GM21723 (cell line): ENCODE data around the gene TMEM170B.

ENCODE experiments used
- ATAC-seq: cut with Tn5 transposase; IDR thresholded peaks from one replicate; pipeline ENCODE4 v1.9.1; 2021; ENCODE audit warnings: mild to moderate bottlenecking, moderate library complexity; ENCODE audit not compliant: unreplicated experiment

Gene TMEM170B

DNA sequence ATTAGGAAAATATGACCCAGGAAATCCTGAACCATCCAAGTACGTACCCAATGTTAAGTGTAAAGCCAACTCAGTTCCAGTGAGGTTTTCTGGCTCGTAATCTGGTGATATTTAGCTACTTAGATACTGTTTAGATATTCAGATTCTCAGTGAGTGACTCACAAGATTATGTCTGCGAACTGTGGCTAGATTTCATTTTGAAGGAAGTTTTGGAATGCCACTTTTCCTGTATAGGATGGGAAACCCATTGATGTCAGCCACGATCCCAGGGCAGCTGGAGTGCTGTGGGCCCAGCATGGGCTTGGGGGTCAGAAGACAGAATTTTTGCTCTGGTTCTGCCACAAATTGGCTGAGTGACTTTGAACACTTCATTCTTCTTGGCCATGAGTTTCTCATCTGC is 76.3 kb downstream of the TMEM170B start:
- no peak for ATAC-seq

DNA sequence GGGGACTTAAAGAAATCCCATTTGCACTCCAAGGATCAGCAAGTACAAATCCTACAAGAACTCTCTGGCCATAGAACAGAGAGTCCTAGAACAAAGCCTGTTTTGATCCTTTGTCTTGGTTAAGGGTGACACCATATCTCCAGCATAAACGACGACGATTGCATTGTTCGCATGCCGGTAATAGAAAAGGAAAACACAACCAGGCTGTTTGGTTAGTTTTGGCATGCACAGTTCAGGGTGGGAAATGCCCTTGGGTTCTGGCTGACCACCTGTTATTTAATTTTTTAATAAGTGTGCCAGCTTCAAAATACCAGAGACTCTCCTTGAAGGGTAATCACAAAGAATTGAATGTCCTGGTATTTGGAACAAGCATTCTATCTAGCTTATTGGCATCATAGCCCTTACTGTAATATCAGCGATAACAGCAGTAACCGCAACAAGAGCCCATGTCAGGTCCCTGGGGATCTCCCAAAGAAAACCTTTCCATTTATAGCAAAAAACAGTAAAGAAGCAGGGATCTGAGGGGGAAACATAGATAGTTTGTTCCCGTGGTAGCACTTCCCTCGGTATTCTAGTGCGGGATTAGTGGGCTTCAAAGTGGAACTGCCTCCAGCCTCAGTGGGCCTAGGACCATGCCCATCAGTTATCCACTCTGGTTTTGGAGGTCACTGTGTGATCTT is 77.1 kb downstream of the TMEM170B start:
- no peak for ATAC-seq

DNA sequence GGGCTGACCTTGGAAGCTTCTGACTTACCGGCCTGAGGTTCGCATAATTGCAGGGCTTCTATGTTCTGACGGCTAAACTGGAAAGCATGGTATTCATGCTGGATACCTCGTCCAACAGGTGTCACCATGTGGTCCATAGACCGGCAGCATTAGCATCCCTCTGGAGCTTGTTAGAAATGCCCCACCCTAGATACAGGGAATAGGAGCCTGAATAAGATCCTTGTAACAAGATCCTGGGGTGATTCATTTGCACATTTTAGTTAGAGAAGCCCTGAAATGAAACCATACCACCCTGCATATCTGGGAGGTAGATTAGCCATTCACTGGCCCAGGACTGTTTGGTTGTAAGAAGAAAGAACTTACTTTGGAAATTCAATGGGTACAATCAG is 77.7 kb downstream of the TMEM170B start:
- ATAC-seq = no peak

DNA sequence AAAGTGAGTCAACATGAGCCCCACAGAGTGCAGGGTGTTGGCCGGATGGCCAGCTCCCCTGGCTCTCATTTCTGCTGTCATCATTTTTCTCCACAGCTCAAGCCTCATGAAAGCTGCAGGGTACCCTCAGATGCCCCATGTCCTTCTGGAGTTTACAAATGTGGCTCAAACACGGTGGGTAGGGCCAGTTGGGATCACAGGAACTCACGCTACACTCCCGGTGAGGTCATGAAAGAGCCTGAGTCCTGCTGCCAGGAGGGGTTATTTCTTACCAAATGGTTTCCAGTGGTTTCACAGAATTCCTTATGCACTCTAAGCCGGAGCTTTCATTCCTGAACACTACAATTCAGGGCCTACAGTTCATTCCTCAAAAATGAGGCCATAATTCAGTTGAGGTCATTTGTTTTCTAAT is 78.7 kb downstream of the TMEM170B start:
- ATAC-seq = no peak

DNA sequence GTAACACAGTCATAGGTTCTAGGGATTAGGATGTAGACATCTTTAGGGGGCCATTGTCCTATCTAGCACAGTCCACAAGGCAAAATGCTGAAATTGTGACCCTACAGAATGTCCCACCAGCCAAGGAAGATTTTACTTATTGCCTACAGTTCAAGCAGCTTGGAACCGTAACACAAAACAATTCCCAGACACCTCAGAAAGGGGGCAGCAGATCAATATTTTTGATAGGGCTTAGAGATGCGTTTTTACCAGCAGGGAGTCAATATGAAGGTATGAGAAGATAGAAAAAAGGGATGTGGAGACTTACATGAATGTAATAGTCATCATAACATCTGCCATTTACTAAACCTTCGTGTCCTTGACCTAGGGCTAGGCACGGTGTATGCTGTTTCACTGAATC is 81.0 kb downstream of the TMEM170B start:
- ATAC-seq = no peak

DNA sequence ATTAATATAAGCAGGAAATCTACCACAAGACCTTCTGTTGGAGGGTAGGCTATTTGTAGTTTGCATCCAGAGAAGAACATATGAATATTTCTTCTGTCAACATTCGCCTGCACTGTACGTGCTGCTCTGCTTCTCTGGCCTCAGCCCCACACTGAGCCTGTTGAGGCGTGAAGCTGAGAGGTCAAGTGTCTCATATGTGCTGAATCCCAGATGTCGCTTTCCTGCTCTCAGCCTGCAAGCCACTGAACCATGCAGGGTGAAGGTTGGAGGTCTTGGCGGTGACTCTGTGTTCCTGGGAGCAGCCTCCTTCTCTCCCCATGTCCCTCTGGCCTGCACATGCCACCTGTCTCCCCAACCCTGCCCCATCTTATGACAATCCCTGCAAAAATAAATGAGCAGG is 83.6 kb downstream of the TMEM170B start:
- ATAC-seq = no peak

DNA sequence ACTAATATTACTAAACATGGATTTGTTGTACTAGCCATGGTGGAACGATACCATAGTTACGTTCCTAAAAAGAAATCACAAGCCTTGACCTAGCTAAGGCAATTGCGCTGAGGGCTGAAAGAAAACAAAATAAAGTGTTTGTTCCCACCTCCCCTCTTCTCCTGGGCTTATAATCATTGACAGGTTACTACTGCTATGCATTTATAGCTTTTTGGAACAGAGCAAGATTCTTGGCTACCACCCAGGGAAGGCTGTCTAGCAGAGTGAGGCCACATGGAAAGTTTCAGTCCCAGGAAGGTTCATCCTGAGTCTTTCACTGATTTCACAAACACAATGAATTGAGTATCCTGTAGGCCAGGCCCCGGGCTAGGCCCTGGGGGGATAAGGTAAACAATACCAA is 84.6 kb downstream of the TMEM170B start:
- ATAC-seq = no peak

DNA sequence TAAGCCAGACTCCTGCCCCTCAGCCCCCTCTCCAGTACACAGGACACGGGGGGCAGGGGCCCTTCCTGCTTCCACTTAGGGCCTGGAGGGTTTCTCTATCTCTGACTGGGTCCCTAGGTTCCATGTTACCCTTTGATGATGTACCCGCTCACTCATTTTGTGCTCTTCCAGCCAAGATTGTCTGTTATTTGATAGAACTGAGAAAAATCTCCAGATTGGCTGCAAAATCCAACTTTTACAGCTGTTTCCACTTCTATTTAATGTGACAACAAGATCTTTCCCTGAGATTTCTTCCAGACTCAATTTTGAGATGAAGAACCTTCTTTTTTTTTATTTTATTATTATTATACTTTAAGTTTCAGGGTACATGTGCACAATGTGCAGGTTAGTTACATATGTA is 85.7 kb downstream of the TMEM170B start:
- ATAC-seq = no peak

DNA sequence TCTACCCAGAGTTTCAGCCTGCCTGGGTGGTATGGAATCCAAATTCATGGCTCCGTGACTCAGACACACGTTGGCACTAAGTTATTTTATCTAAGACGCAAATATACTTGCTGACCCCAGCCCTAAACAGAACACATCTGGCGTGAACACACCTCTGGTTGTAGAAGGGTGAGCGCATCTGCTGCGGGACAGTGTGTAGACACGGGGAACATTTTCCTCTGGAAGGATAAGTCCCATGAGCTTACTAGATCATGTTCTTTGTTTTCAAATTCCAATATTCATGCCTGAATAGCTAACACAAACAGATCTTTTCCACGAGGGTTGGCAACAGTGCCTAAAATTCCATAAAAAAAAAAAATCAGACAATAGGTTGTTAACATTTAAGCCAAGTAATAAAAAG is 87.8 kb downstream of the TMEM170B start:
- ATAC-seq = no peak

DNA sequence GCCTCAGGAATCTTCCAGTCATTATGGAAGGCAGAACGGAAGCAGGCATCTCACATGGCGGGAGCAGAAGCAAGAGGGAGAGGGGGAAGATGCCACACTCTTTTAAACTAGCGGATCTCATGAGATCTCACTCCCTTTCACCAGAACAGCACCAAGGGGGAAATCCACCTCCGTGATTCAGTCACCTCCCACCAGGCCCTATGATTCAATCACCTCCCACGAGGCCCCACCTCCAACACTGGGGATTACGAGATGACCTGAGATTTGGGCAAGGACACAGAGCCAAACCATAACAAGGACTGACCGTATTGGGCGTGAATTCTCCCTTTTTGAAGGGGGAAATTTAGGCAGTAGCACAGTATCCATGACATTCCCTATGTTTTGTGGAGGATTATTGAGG is 88.8 kb downstream of the TMEM170B start:
- no peak for ATAC-seq

DNA sequence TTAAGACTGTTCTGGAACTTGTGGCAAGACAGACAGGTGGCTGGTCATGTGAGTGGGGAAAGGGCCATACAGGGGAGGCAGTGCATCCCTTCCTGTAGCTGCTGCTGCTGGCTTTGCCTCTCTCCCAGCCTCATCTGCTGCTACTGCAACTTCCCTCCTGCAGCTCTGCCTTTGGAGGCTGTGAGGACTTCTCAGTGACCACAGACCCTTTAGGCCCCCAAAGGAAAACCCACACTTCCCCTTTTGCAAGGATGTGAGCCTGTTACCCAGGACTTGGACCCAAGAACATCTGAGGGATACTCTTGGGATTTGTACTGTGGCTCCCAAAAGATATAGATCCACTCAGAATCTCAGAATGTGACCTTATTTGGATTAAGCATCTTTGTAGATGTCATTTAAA is 91.0 kb downstream of the TMEM170B start:
- ATAC-seq = no peak

DNA sequence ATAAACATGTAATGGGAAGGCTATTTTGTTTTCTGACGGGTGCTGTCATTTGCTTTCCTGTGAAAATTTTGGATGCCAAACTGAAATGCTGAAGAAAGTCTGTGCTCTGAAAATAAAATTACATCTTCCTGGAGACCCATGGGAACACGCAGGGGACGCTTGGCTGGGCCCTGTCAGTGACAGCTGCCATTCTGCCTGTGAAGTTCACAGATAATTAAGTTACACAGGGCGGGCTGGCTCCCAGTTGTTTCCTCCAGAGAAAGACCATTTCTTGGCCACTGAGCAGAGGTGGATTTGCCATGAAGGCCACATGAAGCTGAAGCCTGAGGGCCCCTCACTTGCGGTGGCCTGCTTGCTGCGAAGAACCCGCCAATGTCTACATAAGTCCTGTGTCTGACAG is 93.5 kb downstream of the TMEM170B start:
- ATAC-seq = no peak

DNA sequence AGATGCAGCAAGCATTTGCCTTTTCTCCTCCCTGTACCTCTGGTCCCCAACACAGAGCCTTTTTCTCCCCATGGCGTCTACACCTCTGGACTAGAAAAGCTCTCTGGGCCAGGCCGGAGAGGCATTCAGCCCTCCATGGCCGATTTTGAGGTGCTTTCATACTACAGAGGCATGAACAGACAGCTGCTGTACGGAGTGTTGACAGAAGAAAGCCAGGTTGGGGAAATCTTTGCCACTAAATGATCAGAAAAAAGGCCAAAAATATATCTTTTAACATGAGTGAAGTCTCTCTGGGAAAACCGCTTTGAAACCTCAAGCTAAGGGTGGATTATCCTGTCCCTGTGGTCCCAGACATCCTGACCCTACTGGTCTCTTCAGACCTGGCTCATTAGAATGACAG is 94.0 kb downstream of the TMEM170B start:
- no peak for ATAC-seq

DNA sequence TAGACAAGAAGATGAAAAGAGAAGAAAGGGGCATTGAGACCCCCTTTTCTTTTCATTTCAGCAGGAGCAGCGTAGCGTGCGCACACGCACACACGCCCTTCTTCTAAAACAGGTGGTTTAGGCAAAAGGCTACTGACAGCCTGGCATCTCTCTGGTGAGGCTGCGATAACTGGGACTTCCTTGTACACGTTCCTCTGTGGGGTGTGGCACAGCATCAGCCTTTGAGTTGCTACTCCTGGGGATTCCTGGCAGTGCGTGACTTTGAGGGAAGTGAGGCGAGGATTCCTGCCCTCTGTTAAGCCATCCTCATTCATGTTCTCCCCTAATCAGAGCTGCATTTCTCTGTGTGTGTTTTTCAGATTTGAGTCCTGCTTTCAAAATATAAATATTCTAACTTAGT is 94.7 kb downstream of the TMEM170B start:
- no peak for ATAC-seq

DNA sequence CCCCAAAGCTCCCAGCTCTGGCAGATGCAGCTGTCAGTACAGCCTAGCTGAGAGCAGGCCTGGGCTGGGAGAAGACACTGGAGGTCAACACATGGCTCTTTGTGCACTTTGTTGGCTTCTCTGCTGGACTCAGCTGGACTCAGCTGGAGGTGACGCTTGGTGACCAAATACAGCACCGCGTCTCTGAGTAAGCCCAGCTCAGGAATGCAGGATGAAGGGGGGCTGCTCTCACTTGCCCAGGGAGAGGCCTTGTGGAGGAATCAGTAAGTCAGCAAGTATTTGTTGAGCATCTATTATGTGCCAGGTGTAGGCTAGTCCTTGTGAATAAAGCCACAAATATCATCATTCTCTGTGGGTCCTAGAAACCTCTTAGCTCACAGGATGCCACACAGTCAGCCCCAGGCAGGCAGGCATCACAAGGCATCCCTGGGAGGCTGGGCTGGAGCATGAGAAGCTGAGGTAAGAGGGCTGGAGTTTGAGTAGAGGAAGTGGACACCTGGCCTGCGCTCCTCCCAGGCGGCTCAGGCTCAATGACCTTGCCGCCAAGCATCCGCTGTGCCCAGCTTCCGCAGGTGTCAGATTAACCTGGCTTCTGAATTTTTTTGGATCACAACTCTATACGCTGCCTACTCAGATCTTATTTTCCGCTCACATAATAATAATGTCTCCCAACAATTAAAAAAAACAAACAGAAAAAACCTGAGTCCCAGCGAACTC is 95.4 kb downstream of the TMEM170B start:
- no peak for ATAC-seq
